Lung (tissue), 16 donors: ENCODE results near the gene UBE2D1. TPM values are rescaled to one million over a fixed set of nuclear protein-coding genes. Genes with fewer than 3 reads are reported as not detected.
A peak's percentile ranks its signal among the peaks of the same experiment; 100 is the strongest.

Experiments used
- ATAC-seq: fragments of 200-7000 bp; cut with Tn5 transposase; one replicate; pipeline ENCODE4 v1.9.1; 2020; ENCODE audit warnings: moderate number of reproducible peaks; ENCODE audit not compliant: insufficient read depth, low FRiP score
- DNase-seq, 3 donors: peaks; one replicate each; pipeline ENCODE4 v3.0.0-alpha.2; 2013 to 2017
- H3K27ac ChIP-seq, 2 donors: one replicate each; pipeline ENCODE4 v1.5.1; 2013; ENCODE audit warnings: mild to moderate bottlenecking in 2 of 2, moderate library complexity in 2 of 2, control low read depth in 1 of 2, inconsistent platforms in 1 of 2, low read depth in 1 of 2, low read length in 1 of 2
- H3K27me3 ChIP-seq, 3 donors: one replicate each; pipeline ENCODE4 v1.5.1; 2013; ENCODE audit warnings: low read length in 2 of 3; ENCODE audit not compliant: control insufficient read depth in 3 of 3, insufficient read depth in 3 of 3
- H3K36me3 ChIP-seq, 4 donors: one replicate each; pipeline ENCODE4 v1.5.1; 2013; ENCODE audit warnings: low read length in 4 of 4, mild to moderate bottlenecking in 1 of 4, moderate library complexity in 1 of 4; ENCODE audit not compliant: control insufficient read depth in 4 of 4, insufficient read depth in 4 of 4
- H3K4me1 ChIP-seq, 5 donors: one replicate each; pipeline ENCODE4 v1.5.1; 2013; ENCODE audit warnings: low read length in 5 of 5, mild to moderate bottlenecking in 2 of 5, moderate library complexity in 1 of 5; ENCODE audit not compliant: control insufficient read depth in 5 of 5, insufficient read depth in 5 of 5
- H3K4me3 ChIP-seq: one replicate; pipeline ENCODE4 v1.5.1; 2013; ENCODE audit warnings: mild to moderate bottlenecking, control low read depth, moderate library complexity
- H3K9ac ChIP-seq, 2 donors: one replicate each; pipeline ENCODE4 v1.5.1; 2013; ENCODE audit warnings: low read length in 2 of 2, control low read depth in 1 of 2; ENCODE audit not compliant: insufficient read depth in 1 of 2
- H3K9me3 ChIP-seq, 4 donors: one replicate each; pipeline ENCODE4 v1.5.1; 2013; ENCODE audit warnings: low read length in 3 of 4, mild to moderate bottlenecking in 1 of 4, moderate library complexity in 1 of 4; ENCODE audit not compliant: control insufficient read depth in 4 of 4, insufficient read depth in 3 of 4
- WGBS, 2 donors: extraction: QIAGEN DNeasy Blood & Tissue Kit; methylation state at CpG; one replicate each; pipeline ENCODE4 v1.1.7; 2013; 5-methylcytosine and 5-hydroxymethylcytosine counted together
- long read RNA-seq, 5 donors: transcript quantifications; one replicate each; lab custom pipeline, GENCODE V29; 2026
- polyA plus RNA-seq, 2 donors: library from polyadenylated mRNA; stranded (reverse); fragments of 200-250 nt; gene quantifications; one replicate each; pipeline ENCODE4 v1.2.1, GENCODE V29; 2013
- total RNA-seq, 2 donors: library from RNA; depleted of rRNA in 1 of 2; stranded (reverse); fragments of >200 nt in 1 of 2; gene quantifications; one replicate each; pipeline ENCODE4 v1.2.1, GENCODE V29; 2014 to 2021
- TF ChIP-seq, protein P1 (sequence below): IDR thresholded peaks from 2 replicates; pipeline ENCODE4 v1.5.1; 2012; ENCODE audit warnings: mild to moderate bottlenecking; ENCODE audit errors: control extremely low read depth, extremely low read depth
- donor health status: control.
- donor health status: control.
- donor health status: Bipolar disorder and iron deficiency.
- donor health status: healthy.
- donor health status: DM: yes; HTN: yes; CAD: no.

The UBE2D1 gene
- total RNA-seq (10 to 100 TPM; 15.6 to 26.4 TPM), polyA plus RNA-seq (10 to 100 TPM; 15.6 to 30.5 TPM)
- long read RNA-seq, donor 1, transcript UBE2D1-201 (7 exons, 2,659 nt): major isoform, 18 of 31 reads
- long read RNA-seq, donor 1, transcript UBE2D1-202 (3 exons, 839 nt): minor isoform, 7 of 31 reads
- long read RNA-seq, donor 1, partial matches to known transcripts: 0 of 31 reads
- long read RNA-seq, donor 1, other reads (novel, unspliced or antisense): 0 of 31 reads
- long read RNA-seq, donor 2, transcript UBE2D1-201 (7 exons, 2,659 nt): major isoform, 5 of 8 reads
- long read RNA-seq, donor 2, partial matches to known transcripts: 0 of 8 reads
- long read RNA-seq, donor 2, other reads (novel, unspliced or antisense): 0 of 8 reads
- long read RNA-seq, donor 3, transcript UBE2D1-201 (7 exons, 2,659 nt): major isoform, 13 of 22 reads
- long read RNA-seq, donor 3, partial matches to known transcripts: 6 of 22 reads
- long read RNA-seq, donor 3, other reads (novel, unspliced or antisense): 0 of 22 reads
- long read RNA-seq, donor 4, transcript UBE2D1-203 (1 exons, 1,388 nt): major isoform, 6 of 11 reads
- long read RNA-seq, donor 4, transcript UBE2D1-201 (7 exons, 2,659 nt): minor isoform, 5 of 11 reads
- long read RNA-seq, donor 4, partial matches to known transcripts: 0 of 11 reads
- long read RNA-seq, donor 4, other reads (novel, unspliced or antisense): 0 of 11 reads
- long read RNA-seq, donor 5, transcript UBE2D1-201 (7 exons, 2,659 nt): major isoform, 18 of 23 reads
- long read RNA-seq, donor 5, partial matches to known transcripts: 0 of 23 reads
- long read RNA-seq, donor 5, other reads (novel, unspliced or antisense): 0 of 23 reads

DNA sequence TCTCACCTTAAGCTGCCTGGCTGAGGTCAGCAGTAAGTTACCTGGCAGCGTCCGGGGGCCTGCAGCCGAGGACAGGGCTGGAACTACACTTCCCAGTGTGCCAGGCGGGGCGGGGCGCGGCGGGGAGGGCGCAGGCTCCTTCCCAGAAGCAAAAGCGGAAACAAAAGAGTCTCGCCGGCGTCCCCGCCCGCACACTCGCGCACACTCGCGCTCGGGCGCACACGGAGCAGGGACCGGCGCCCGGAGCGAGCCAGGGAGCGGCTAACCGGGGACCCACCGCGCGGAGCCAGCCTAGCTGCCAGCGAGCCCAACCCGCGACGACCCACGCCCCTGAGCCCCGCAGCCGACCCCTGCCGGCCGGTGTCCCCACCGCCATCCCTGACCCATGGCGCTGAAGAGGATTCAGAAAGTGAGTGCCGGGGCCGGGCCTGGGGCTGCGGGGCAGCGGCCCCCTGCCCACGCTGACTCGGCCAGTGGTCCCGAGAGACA is at the start of gene UBE2D1:
UBE2D1 (plus strand) TSS at position 190 of the 489 bp plus-strand sequence; CDS start at position 386, 196 bp downstream.
- no peaks in the 10 kb centered on the region for H3K9me3 ChIP-seq
- no peaks in the 10 kb centered on the region for H3K36me3 ChIP-seq
- DNase-seq: peak; percentile 82 to 88 (median 86)
- TF ChIP-seq, protein P1, sequence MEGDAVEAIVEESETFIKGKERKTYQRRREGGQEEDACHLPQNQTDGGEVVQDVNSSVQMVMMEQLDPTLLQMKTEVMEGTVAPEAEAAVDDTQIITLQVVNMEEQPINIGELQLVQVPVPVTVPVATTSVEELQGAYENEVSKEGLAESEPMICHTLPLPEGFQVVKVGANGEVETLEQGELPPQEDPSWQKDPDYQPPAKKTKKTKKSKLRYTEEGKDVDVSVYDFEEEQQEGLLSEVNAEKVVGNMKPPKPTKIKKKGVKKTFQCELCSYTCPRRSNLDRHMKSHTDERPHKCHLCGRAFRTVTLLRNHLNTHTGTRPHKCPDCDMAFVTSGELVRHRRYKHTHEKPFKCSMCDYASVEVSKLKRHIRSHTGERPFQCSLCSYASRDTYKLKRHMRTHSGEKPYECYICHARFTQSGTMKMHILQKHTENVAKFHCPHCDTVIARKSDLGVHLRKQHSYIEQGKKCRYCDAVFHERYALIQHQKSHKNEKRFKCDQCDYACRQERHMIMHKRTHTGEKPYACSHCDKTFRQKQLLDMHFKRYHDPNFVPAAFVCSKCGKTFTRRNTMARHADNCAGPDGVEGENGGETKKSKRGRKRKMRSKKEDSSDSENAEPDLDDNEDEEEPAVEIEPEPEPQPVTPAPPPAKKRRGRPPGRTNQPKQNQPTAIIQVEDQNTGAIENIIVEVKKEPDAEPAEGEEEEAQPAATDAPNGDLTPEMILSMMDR: no peak
- ATAC-seq: peak; percentile 99
- peak within 1 kb of the TSS; percentile 36 to 86 for H3K9ac ChIP-seq
- H3K4me3 ChIP-seq: peak within 1 kb of the TSS; percentile 69
- WGBS, 2 donors: 0 to 1% methylated on average over 48 to 49 of the region's 49 CpGs
- H3K27me3 ChIP-seq: no peaks in the 10 kb centered on the region
- H3K4me1 ChIP-seq: peaks cover 0 to 9% (median 3%) of the 10 kb centered on the region in 5 donors
- H3K27ac ChIP-seq: peak within 1 kb of the TSS; percentile 86 to 89

DNA sequence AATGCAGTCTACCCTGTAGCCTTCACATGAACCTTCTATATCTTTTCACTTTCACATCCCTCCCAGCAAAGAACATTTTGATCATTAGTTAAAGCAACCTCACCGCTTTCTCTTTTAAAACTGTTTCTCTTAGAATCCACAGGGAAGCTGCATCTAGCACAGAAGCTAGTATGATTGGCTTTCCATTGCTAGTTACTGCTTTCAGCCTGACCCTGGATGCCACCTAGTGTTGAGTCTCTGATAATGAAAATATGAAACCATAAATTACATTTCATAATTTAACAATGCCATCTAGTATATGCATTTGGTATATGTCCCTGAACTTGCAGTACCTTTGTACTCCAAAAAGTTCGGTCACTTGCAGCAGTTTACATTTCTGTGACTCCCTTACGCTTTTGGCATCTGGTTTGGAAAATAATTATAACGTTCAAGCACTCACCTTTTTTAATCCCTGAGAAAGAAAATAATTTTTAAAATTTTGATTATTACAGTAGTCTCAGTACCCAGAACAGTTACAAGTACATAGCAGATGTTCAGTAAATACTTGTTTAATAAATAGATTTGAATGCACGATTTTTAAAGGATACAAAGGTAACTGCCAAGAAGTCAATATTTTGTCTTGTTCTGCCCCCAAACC is 43.1 kb upstream of the UBE2D1 start:
- DNase-seq (peak; percentile 31 to 74 (median 70)), ATAC-seq (peak; percentile 53)
- no peak overlapping the region for H3K4me3 ChIP-seq
- H3K9me3 ChIP-seq: no peaks in the 10 kb centered on the region
- peaks cover 0 to 3% (median 0%) of the 10 kb centered on the region in 5 donors for H3K4me1 ChIP-seq
- no peak overlapping the region for H3K9ac ChIP-seq
- TF ChIP-seq, protein P1: peak; percentile 70
- H3K36me3 ChIP-seq: peaks cover 0 to 5% (median 0%) of the 10 kb centered on the region in 4 donors
- no peak overlapping the region for H3K27ac ChIP-seq
- WGBS, 2 donors: 69 to 80% methylated on average over 5 of the region's 5 CpGs
- H3K27me3 ChIP-seq: no peaks in the 10 kb centered on the region

DNA sequence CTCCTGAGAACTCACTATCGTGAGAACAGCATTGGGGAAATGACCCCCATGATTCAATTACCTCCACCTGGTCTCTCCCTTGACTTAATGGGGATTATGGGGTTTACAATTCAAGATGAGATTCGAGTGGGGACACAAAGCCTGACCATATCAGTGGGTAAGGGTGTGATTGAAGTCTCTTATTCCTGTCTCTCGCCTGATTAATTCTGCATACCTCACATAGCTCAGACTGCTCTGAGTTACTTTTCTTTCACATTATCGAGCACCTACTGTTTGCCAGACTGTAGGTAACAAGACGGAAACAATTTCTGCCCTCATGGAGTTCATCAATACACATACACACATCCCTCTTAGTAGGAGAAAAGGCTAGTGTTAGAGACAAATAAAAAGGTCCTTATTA is 40.8 kb upstream of the UBE2D1 start:
- DNase-seq (no peak), ATAC-seq (no peak)
- no peak overlapping the region for H3K9ac ChIP-seq
- H3K27ac ChIP-seq: no peak overlapping the region
- peaks cover 0 to 3% (median 0%) of the 10 kb centered on the region in 5 donors for H3K4me1 ChIP-seq
- no peaks in the 10 kb centered on the region for H3K27me3 ChIP-seq
- TF ChIP-seq, protein P1: no peak
- 78 to 83% methylated on average over 5 of the region's 5 CpGs for WGBS, 2 donors
- H3K9me3 ChIP-seq: no peaks in the 10 kb centered on the region
- no peak overlapping the region for H3K4me3 ChIP-seq
- H3K36me3 ChIP-seq: peaks cover 0 to 2% (median 0%) of the 10 kb centered on the region in 4 donors
